CD4-positive, alpha-beta T cell treated with Interleukin-1 beta for 1 hour (primary cell): ENCODE data around the gene SPRED2.

ENCODE experiments used
- DNase-seq, 2 donors: peaks; one replicate each; pipeline ENCODE4 v3.0.0-alpha.2; 2020 to 2022

Gene SPRED2, protein sequence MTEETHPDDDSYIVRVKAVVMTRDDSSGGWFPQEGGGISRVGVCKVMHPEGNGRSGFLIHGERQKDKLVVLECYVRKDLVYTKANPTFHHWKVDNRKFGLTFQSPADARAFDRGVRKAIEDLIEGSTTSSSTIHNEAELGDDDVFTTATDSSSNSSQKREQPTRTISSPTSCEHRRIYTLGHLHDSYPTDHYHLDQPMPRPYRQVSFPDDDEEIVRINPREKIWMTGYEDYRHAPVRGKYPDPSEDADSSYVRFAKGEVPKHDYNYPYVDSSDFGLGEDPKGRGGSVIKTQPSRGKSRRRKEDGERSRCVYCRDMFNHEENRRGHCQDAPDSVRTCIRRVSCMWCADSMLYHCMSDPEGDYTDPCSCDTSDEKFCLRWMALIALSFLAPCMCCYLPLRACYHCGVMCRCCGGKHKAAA

DNA sequence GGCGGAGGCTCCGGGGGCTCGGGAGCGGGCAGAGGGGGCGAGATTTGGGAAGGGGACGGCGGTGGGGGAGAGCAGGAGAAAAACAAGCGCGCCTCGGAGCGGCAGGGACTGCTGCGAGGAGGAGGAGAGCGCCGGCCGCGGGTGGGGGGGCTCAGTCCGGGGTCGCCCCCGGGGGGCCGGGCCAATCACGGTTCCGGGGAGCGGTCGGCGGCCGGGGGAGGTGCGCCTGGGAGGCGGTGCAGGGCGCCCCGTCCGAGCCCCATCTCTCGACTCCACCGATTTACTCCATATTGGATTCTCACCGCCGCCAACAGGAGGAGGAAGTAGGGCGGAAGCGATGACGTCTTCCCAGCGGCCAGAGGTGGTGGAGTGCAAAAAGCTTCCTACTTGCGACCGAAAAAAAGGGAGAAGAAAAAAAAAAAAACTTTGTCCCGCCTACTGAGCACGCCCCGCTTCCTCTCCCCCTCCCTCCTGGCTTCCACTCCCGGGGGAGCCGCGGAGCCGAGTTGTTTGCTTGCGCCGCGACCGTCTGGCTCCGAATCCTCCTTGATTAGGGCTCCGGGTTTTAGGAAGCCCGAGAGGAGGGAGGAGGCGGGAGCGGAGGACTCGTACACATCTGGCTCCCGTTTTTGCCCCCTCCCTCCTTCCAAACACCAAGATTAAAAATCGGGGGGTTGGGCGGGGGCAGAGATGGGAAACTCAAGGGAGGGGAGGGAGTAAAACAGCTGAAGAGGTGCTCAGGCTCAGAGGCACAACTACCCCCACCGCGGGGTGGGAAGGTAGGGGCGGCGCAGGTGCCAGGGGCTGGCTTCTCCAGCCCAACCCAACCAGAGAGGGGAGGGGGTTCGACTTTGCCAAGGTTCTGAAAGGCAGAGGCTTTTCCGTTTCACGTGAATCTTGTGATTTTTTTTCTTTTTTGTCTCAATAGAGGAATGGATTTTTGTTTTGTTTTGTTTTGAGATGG is at the start of gene SPRED2:
Gene SPRED2 (minus strand): TSS at position 373 of the 964 bp plus-strand sequence. CDS start 612 bp downstream, outside the sequence.
- peak; percentile 79 to 83 for DNase-seq

DNA sequence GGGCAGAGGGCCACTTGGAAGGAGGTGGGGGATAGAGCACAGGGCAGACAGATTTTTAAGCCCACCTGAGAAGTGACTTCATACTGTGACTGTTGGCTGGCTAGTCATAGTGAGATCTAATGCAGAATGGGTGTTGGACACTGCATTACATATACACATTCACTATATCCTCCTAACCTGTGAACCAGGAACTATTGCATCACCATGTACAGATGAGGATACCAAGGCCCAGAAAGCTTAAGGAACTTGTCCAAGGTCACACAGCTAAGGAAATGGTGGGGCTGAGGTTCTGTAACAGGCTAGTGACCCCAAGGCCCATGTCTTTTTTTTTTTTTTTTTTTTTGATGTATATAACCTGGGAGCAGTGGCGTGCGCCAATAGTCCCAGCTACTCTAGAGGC is 49.6 kb upstream of the SPRED2 start:
- DNase-seq = no peak

DNA sequence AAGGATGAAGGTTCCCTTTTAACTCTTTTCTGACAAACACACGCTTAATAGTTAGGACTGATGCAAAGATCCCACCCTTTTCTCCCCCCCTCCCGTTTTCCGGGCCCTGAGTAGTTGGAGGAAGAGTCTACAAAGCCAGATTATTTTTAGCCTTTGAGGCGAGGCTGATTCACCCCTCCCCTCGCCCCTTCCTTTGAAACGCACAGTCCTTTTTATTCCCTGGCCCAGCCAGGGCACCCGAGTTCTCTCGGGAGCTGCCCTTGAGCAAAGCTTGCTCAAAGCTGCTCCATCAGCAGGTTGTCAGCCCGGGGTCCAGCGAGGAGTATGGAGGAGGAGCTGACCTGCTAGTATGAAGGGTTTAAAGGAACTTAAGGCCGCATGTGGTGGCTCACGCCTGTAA is 47.1 kb upstream of the SPRED2 start:
- DNase-seq = no peak

DNA sequence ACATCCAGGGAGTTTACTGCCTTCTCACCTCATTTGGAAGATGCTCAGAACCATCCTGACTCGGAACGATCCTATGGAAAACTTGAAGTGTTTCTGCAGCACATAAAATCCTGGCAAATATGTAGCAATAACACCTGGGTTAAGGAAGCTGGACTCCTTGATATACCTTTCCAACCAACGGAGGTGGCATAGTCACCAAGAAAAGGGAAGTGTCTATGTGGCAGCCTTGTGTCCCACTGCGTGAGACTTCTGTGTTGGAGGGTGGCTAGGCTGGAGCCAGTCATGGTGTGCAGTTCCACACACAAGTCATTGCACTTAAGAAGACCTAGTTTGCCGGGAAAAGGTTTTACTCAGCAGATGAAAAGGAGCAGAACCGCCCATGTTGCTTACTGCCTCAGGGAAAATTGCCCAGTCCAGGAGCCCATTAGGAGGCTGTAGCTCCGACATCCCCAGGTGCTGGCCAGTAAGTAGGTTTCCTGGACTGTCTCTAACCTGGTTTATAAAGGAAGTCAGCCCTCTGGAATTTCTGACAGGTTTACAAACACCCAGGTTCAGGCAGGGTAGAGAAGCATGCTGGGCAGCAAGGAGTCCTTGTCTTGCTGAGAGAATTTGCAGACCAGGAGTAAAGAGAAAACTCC is 46.2 kb upstream of the SPRED2 start:
- DNase-seq = no peak

DNA sequence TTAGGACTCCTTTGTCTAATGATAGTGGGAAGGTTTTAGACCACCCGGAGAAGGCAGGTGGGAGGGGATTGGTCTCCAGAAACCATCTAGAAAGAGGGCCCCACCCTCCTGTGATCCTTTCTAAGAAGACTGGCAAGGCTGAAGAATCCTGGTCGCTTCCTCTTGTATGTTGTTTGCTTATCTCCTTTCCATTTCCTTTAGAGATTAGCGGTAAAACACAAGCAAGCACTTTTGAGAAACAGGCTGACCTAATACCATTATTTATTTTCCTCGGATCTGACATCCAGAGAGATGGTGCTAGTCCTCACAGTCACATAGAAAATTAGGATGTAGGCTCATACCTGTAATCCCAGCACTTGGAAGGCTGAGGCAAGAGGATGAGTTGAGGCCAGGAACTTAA is 45.2 kb upstream of the SPRED2 start:
- DNase-seq = no peak

DNA sequence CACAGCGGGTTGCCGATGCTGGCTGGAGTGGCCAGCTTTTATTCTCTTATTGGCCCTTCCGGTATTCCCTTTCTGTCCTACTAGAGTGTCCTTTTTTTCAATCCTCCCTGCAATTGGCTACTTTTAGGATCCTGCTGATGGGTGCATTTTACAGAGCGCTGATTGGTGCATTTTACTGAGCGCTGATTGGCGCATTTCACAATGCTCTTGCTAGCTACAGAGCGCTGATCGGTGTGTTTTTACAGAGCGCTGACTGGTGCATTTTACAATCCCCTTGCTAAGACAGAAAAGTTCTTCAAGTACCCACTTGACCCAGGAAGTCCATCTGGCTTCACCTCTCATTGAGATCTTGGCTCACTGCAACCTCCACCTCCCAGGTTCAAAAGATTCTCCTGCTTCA is 44.4 kb upstream of the SPRED2 start:
- DNase-seq = no peak

DNA sequence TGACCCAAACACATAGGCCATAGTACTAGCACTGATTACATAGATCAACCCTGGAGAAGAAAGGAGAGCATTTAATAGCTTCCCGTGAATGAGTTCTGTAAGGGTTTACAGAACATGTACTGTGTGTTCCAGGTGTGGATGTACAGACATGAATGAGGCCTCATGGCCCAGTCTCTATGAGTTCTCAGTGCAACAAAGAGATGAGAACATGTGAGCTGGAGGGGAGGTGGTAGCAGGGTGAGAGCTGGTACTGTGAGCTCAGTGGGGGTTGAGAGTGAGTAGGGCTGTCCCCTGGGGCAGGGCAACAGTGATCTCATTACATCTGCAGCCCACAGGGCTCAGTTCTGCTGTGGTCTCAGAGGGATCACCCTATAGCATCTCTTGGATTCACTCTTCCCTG is 42.6 kb upstream of the SPRED2 start:
- no peak for DNase-seq

DNA sequence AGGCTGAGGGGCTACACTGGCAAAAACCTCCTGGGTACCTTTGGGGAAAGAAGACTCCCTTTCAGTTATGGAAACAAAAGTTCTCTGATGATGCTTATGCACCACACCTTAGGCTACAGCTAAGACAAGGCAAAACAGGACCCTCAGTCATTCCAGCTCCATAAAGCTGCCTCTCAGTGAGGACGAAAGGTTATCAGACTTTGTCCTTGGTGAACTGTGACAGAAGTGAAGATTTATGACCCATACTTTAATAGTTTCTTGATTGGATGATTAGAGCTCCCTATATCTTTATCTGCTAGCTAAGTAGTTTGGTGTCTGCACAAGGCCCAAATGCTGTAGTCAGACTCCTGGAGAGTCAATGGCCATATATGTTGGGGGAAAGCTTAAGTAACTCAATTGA is 40.6 kb upstream of the SPRED2 start:
- DNase-seq = no peak

DNA sequence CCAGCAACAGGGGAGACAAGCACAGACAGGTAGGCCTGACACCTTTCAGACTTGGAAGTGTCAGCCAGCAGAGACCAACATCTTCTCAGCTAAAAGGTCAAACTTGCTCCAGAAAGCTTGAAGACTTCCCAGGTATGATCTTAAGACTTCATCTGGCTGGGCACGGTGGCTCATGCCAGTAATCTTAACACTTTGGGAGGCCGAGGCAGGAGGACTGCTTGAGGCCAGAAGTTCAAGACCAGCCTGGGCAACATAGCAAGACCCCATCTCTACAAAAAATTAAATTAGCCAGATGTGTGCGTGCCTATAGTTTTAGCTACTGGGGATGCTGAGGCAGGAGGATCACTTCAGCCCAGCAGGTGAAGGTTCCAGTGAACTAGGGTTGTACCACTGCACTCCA is 39.0 kb upstream of the SPRED2 start:
- no peak for DNase-seq

DNA sequence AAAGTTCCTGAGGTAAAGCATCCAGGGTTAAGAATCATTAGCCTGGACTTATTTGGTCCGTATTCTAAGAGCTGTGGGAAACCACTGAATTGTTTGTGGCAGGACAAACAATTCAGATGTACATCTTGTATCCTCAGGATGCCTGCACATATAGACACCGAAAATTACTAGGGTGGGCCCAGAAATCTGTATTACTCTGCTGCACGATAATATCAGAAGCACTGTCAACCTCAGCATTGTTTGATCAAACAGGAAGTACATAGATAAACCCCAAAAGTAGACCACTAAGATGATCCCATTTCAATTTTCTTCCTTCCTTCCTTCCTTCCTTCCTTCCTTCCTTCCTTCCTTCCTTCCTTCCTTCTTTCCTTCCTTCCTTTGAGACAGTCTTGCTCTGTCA is 34.2 kb upstream of the SPRED2 start:
- no peak for DNase-seq

DNA sequence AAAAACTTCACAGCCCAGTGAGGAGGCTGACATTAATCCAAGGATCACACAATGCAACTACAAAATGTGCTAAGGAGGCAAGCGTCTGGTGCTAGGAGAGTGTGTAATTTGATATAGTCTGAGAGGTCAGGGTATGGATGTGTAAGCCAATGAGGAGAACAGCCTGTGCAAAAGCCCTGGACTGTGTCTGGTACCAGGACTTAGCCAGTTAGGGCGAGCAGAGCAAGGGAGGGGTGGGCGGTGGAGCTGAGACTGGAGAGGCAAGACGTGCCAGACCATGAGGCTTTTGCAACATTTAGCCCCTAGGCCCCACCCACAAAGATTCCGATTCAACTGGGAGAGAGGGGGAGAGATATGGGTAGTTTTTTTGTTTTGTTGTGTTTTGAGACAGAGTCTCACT is 33.5 kb upstream of the SPRED2 start:
- no peak for DNase-seq

DNA sequence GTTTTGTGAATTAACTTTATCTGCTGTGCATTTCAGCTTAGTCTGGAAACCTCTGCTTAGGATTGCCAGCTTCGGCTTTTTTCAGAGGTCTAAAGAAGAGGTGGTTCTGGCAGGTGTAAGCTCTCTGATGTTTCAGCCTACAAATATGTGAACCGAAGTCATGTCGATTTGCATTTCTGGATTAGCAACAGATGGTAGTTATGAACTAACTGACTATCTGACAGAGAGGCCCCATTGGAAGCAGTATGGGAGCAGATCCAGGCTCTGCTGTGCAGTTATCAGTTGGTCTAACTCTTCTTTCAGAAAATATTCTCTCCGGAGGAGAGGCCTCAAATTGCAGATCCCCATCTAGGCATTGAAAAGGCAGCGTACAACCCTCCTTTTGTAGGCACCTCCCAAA is 32.7 kb upstream of the SPRED2 start:
- no peak for DNase-seq

DNA sequence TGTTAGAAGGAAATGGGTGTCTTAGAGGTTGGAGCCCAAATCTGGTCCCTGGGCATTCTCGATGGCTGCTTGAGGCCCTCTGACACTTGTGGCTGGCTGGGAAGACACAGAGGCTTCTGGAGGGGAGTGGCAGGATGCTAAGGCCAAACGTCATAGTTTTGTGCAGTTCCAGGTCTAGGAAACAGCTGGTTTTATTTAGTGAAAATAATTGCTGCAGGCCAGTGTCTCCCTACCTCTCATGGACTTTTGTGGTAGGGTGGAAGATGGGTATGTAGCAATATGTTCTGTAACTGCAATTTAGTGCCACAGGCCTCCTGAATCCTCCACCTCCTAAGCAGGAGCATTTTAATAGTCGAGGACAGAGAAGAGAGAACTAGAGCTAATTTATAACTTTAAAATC is 32.2 kb upstream of the SPRED2 start:
- DNase-seq = no peak

DNA sequence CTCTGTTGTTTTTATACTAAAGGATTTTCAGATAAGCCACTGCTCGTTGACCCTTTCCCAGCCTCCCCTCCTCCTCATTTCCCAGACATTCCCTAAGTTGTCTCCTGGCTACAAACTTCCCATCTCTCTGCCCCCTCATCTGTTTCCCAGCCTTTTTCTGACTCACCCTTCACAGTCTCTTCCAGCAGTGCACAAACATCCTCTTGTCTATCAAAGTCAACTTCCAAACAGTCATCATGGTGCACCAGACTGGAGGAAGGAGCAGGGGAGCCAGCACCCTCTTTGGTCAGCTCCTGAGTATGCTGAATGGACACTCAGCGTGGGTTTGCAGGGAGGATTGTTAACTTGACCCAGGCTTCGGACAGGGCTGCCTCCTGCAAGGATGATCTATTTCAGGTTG is 26.6 kb upstream of the SPRED2 start:
- no peak for DNase-seq

DNA sequence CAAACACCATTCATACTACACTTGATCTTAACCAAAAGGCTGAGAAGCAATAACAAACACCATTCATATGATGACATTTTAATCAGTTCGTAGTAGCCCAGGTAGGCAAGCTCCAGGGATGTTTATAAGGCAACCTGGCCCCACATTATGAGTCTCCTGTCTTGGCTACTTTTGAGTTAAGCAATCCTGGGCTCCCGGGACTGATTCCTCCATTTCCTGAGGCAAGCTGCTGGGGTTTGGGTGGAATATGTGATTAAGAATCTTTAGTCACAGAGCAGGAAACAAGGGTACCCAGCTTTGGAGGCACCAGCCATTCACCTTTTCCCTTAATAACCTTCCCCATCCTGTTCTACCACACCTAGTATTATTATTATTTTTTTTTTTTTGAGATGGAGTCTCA is 24.5 kb upstream of the SPRED2 start:
- DNase-seq = no peak

DNA sequence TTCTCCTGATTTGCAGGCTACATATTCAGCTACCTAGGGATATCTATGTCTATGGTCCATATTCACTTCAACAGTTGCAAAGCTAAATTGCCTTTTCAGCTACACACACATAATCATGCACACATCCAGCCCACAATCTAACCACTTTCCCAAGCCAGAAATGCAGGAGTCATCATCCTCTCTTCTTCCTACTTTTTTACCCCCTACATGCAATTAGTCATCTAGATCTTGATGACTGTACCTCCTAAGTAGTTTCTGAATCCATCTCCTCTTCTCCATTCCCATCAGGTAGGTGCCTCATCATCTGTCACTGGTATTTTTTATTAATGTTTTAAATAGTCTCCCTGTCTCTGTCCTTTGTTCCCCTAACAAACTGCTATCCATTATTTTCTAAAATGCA is 23.7 kb upstream of the SPRED2 start:
- DNase-seq = no peak

DNA sequence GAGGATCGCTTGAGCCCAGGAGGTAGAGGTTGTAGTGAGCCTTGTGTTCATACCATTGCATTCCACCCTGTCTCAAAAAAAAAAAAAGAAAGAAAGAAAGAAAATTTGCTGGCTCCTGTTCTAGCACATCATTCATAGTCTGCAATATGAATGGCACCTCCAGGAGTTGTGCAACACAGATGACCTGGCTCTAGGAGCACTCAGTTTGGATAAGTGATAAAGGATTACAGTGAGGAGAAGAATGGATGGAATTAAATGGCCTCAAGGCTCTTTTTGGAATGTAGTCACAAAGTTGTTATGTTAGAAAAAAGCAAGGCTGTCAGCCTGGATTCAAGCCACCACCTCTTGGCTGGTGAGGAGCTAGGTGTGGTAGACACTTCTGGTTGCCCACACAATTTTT is 21.5 kb upstream of the SPRED2 start:
- no peak for DNase-seq

DNA sequence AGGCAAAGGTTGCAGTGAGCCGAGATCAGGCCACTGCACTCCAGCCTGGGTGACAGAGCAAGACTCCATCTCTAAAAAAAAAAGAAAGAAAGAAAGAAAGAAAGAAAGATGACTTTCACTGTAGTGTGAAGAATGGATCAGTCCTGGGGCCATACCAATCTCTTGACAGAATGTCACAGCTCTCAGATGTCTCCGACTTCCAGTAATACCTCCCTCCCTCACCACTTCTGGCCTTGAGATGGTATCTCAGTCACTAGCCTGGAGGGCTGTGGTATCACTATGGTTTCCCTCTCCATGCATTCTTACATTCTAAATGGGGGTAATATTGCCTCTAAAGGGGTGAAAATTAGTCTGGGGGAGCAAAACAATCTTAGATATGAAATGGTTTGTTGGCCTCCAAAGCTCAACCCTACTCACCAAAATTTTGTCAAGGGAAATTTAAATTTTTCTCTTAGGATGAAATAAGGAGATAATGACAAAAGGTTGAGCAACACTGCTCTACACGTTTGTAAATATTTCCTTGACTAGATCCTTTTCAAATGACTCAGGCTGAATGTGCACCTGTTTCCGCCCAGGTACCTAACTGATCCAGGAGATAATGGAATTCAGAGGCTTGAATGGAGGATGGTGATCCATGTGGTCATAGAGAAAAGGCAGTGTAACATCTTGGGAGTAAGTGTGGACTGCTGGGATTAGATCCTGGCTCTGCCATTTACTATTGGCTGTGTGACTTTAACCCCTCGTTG is 19.9 kb upstream of the SPRED2 start:
- no peak for DNase-seq

DNA sequence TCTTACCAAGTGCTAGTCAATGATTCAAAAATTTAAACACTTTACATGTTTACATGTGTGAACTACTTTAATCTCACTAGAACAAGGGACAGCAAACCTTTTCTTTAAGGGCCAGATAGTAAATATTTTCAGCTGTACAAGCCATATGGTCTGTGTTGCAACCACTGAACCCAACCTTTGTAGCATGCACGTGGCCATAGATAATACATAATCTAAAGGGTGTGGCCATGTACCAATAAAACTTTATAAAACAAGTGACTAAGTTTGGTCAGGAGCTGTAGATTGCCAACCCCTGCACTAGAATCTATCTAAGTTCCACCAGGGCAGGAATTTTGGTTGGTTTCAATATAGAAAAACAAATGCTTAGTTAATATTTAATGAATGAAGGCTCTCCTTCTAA is 18.4 kb upstream of the SPRED2 start:
- no peak for DNase-seq

DNA sequence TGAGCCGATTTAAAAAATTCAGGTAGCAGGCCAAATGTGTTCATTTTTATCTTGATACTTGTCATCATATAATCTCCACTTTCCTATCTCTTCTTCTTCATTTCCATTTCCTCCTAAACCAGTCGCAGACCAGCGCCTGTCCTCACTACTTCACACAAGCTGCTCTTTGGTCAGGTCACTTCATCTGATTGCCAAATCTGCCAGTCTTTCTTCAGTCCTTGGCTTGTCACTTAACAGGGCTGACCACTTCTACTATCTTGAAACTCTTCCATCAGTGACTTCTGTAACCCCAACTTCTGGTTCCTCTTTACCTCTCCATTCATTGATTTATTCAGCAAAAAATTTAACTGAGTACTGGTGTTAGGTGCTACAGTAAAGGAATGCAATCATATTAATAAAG is 18.0 kb upstream of the SPRED2 start:
- DNase-seq = peak in 1 of 2 donors; percentile 7

DNA sequence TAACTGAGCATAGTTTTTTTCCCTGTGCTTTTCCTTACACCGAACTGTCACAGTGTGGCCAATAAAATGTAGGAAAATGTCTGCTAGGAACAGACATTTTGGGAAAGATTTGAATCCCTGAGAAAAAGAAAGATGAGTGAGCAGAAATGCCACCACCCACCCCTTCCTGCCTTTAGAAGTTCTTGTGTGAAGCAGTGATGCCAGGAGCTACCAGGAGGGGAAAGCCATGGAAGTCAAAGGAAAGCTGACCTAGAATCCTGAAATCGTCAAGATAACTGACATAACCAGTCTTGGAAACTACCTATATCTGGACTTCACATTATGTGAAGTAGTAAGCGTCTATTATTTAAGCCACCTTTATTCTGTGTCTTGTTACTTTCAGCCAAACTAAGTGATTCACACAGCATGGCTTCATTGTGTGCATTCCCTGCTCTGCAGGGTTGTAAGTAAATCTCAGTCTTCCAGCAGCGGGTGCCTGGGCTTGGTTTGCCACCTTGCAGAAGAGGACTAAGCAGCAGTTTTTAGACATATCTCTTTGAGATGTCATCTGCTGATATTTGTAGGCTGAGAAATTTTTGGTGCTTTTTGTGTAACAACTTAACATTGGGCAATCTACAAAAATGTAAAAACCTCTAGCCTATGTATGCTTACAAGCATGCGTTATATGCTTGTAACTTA is 11.2 kb upstream of the SPRED2 start:
- DNase-seq = no peak

DNA sequence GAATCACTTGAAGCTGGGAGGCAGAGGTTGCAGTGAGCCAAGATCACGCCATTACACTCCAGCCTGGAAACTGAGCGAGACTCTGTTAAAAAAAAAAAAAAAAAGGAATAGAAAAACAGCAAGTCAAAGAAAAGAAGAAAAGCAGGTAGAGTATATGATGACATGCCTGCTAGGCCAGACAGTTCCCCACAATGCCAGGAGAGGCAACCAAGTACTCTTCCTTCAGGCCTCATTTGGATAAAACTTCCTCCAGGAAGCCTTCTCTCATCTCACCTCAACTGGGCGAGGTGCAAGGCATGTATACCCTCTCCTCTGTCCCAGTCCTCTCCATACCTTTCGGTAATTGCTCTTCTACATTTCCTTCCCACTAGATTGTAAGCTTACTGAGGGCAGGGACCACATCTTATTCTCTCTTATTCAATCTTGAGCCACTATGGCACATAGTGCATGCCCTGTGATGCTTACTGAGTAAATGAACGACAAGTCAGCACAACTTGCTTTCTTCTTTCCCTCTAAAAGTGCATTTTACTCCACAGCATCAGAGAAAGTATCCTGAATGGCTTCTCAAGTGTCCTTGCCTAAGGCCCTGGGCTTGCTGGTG is 10.1 kb upstream of the SPRED2 start:
- DNase-seq = no peak
